ENCODE data around the gene RELN. TPM values are rescaled to one million over a fixed set of nuclear protein-coding genes. Genes with fewer than 3 reads are reported as not detected.

The RELN gene
- polyA plus RNA-seq, 1 experiment: 4.3 TPM

- Histone ChIP-seq H3K36me3 (ENCODE audit: control insufficient read depth, insufficient read depth, low read length) (no peaks in the 10 kb centered on the region), H3K4me3 (ENCODE audit: low read depth, low read length) (no peak overlapping the region), H3K27me3 (ENCODE audit: control insufficient read depth, insufficient read depth, low read length) (peaks cover 2% of the 10 kb centered on the region; the same call in 1 of the 2 replicates)
- ChIA-PET CTCF (interaction anchor here (1.1 kb wide), 1 partner anchor 251 kb away, joined by 3 read pairs; no protein-coding TSS in a partner anchor), POLR2A (no interaction called here)
- DNase-seq (ENCODE audit: low read depth): no peak
- TF ChIP-seq CTCF (IDR thresholded peaks at IDR 0.05; ENCODE audit: insufficient read depth, low read depth, low read length): no peak
Observed at GRCh38 chr7:103981003-103981423, 8.4 kb downstream of the RELN start.

GRCh38 chr7:103972779-103973434 is 16.6 kb downstream of the RELN start:
- no peaks in the 10 kb centered on the region for H3K27me3 ChIP-seq (ENCODE audit: control insufficient read depth, insufficient read depth, low read length)
- ChIA-PET CTCF (no interaction called here), POLR2A (no interaction called here)
- no peaks in the 10 kb centered on the region for H3K36me3 ChIP-seq (ENCODE audit: control insufficient read depth, insufficient read depth, low read length)
- no peak for DNase-seq (ENCODE audit: low read depth)
- TF ChIP-seq CTCF (IDR thresholded peaks at IDR 0.05; ENCODE audit: insufficient read depth, low read depth, low read length): no peak
- H3K4me3 ChIP-seq (ENCODE audit: low read depth, low read length): no peak overlapping the region

- H3K27me3 ChIP-seq (ENCODE audit: control insufficient read depth, insufficient read depth, low read length): no peaks in the 10 kb centered on the region; the same call in 1 of the 2 replicates
- H3K36me3 ChIP-seq (ENCODE audit: control insufficient read depth, insufficient read depth, low read length): no peaks in the 10 kb centered on the region
- POLR2A ChIA-PET: no interaction called here
- TF ChIP-seq CTCF (IDR thresholded peaks at IDR 0.05; ENCODE audit: insufficient read depth, low read depth, low read length): no peak
- CTCF ChIA-PET: no interaction called here
- DNase-seq (ENCODE audit: low read depth): no peak
- no peak overlapping the region for H3K4me3 ChIP-seq (ENCODE audit: low read depth, low read length)
Observed at GRCh38 chr7:103967401-103967800, 22.1 kb downstream of the RELN start.

- CTCF ChIA-PET: no interaction called here
- no peak overlapping the region for H3K4me3 ChIP-seq (ENCODE audit: low read depth, low read length)
- POLR2A ChIA-PET: no interaction called here
- no peaks in the 10 kb centered on the region; the same call in 1 of the 2 replicates for H3K27me3 ChIP-seq (ENCODE audit: control insufficient read depth, insufficient read depth, low read length)
- TF ChIP-seq CTCF (IDR thresholded peaks at IDR 0.05; ENCODE audit: insufficient read depth, low read depth, low read length): no peak
- H3K36me3 ChIP-seq (ENCODE audit: control insufficient read depth, insufficient read depth, low read length): no peaks in the 10 kb centered on the region
- no peak for DNase-seq (ENCODE audit: low read depth)
Observed at GRCh38 chr7:103966593-103967277, 22.7 kb downstream of the RELN start.

- TF ChIP-seq CTCF (IDR thresholded peaks at IDR 0.05; ENCODE audit: insufficient read depth, low read depth, low read length): no peak
- H3K36me3 ChIP-seq (ENCODE audit: control insufficient read depth, insufficient read depth, low read length): no peaks in the 10 kb centered on the region
- ChIA-PET POLR2A (no interaction called here), CTCF (no interaction called here)
- H3K27me3 ChIP-seq (ENCODE audit: control insufficient read depth, insufficient read depth, low read length): no peaks in the 10 kb centered on the region; the same call in 1 of the 2 replicates
- H3K4me3 ChIP-seq (ENCODE audit: low read depth, low read length): no peak overlapping the region
- no peak for DNase-seq (ENCODE audit: low read depth)
Observed at GRCh38 chr7:103964269-103964668, 25.2 kb downstream of the RELN start.

All from BJ (cell line).